HepG2 (cell line): ENCODE data around the gene MPC2. TPM values are rescaled to one million over a fixed set of nuclear protein-coding genes. Genes with fewer than 3 reads are reported as not detected.

ENCODE experiments used
- GABPB1 ChIP-seq: IDR thresholded peaks from 2 replicates; pipeline ENCODE4 v1.6.1; 2016; ENCODE audit warnings: mild to moderate bottlenecking, missing genetic modification reagents, moderate library complexity, missing compliant biosample characterization
- GATAD1 ChIP-seq: IDR thresholded peaks from 2 replicates; pipeline ENCODE4 v1.6.1; 2016; ENCODE audit warnings: missing genetic modification reagents, missing compliant biosample characterization
- KLF16 ChIP-seq, 2 experiments: sonication (generic) in 1 of 2; formaldehyde crosslinking in 1 of 2; IDR thresholded peaks; 2 replicates each; pipeline versions ENCODE4 v1.6.1 to v1.8.0; 2016 to 2023; ENCODE audit warnings: missing genetic modification reagents in 2 of 2, missing compliant biosample characterization in 1 of 2
- POLR2A ChIP-seq, 2 experiments: IDR thresholded peaks; 2 replicates each; pipeline ENCODE4 v1.6.1; 2011; ENCODE audit warnings: low read depth in 2 of 2, low read length in 2 of 2, mild to moderate bottlenecking in 1 of 2, moderate library complexity in 1 of 2; ENCODE audit not compliant: insufficient read depth in 1 of 2
- TAF1 ChIP-seq: sonication (generic); formaldehyde crosslinking; IDR thresholded peaks from 2 replicates; pipeline ENCODE4 v1.4.0; 2020; ENCODE audit warnings: missing genetic modification reagents
- ZNF17 ChIP-seq: sonication (generic); formaldehyde crosslinking; IDR thresholded peaks from 2 replicates; pipeline ENCODE4 v1.5.0; 2020; ENCODE audit warnings: mild to moderate bottlenecking, missing genetic modification reagents
- ZNF232 ChIP-seq: sonication (generic); formaldehyde crosslinking; IDR thresholded peaks from 2 replicates; pipeline ENCODE4 v1.4.0; 2020; ENCODE audit warnings: missing genetic modification reagents, borderline replicate concordance
- ZNF256 ChIP-seq: sonication (generic); formaldehyde crosslinking; conservative IDR thresholded peaks from 2 replicates; pipeline ENCODE4 v1.4.0; 2020; ENCODE audit warnings: missing genetic modification reagents
- ZNF274 ChIP-seq: sonication (generic); formaldehyde crosslinking; IDR thresholded peaks from 2 replicates; pipeline ENCODE4 v1.5.1; 2020; ENCODE audit warnings: mild to moderate bottlenecking, missing genetic modification reagents
- ZNF329 ChIP-seq: sonication (generic); formaldehyde crosslinking; IDR thresholded peaks from 2 replicates; pipeline ENCODE4 v1.9.0; 2021; ENCODE audit warnings: low read depth, mild to moderate bottlenecking, missing genetic modification reagents
- ZNF333 ChIP-seq: sonication (generic); formaldehyde crosslinking; IDR thresholded peaks from 2 replicates; pipeline ENCODE4 v1.4.0; 2020; ENCODE audit warnings: mild to moderate bottlenecking, missing genetic modification reagents, borderline replicate concordance
- ZNF33B ChIP-seq: sonication (generic); formaldehyde crosslinking; IDR thresholded peaks from 2 replicates; pipeline ENCODE4 v1.5.1; 2020; ENCODE audit warnings: mild to moderate bottlenecking, missing genetic modification reagents
- ZNF543 ChIP-seq: sonication (generic); formaldehyde crosslinking; IDR thresholded peaks from 2 replicates; pipeline ENCODE4 v1.4.0; 2020; ENCODE audit warnings: mild to moderate bottlenecking, missing genetic modification reagents
- ZNF557 ChIP-seq: sonication (generic); formaldehyde crosslinking; IDR thresholded peaks from 2 replicates; pipeline ENCODE4 v1.4.0; 2020; ENCODE audit warnings: missing genetic modification reagents
- ZNF558 ChIP-seq: sonication (generic); formaldehyde crosslinking; IDR thresholded peaks from 2 replicates; pipeline ENCODE4 v1.9.0; 2022; ENCODE audit warnings: mild to moderate bottlenecking, missing genetic modification reagents, borderline replicate concordance
- ZNF577 ChIP-seq: sonication (generic); formaldehyde crosslinking; IDR thresholded peaks from 2 replicates; pipeline ENCODE4 v1.4.0; 2020; ENCODE audit warnings: mild to moderate bottlenecking, low read depth, missing genetic modification reagents, borderline replicate concordance
- ZNF652 ChIP-seq: IDR thresholded peaks from 2 replicates; pipeline ENCODE4 v1.6.1; 2016; ENCODE audit warnings: low read depth, borderline replicate concordance
- ZNF841 ChIP-seq: sonication (generic); formaldehyde crosslinking; IDR thresholded peaks from 2 replicates; pipeline ENCODE4 v1.8.1; 2023; ENCODE audit warnings: missing genetic modification reagents, borderline replicate concordance
- polyA plus RNA-seq, 8 experiments: library from polyadenylated mRNA; depleted of rRNA in 3 of 8; stranded (reverse) in 7 of 8; unstranded in 1 of 8; fragments of >200 nt; fragmentation: Illumina TruSeq in 4 of 8; extraction: Trizol in 4 of 8; gene quantifications; 2 replicates each; pipeline versions ENCODE4 v1.2.1 to v1.2.3, GENCODE V29; 2011 to 2016; ENCODE audit warnings: low read depth in 4 of 8, missing spikeins in 1 of 8, mixed read lengths in 1 of 8; ENCODE audit not compliant: insufficient read depth in 1 of 8
- total RNA-seq, 5 experiments: library from RNA; depleted of rRNA; stranded (reverse); fragments of >200 nt; fragmentation: Illumina TruSeq; extraction: Trizol; gene quantifications; 2 replicates each; pipeline ENCODE4 v1.2.3, GENCODE V29; 2016; ENCODE audit warnings: low read depth in 1 of 5
- TF ChIP-seq, protein P1 (sequence below), 2 experiments: sonication (generic) in 1 of 2; formaldehyde crosslinking in 1 of 2; IDR thresholded peaks; 2 replicates each; pipeline versions ENCODE4 v1.4.0 to v1.6.1; 2018 to 2020; ENCODE audit warnings: missing genetic modification reagents in 2 of 2, borderline replicate concordance in 1 of 2, low read depth in 1 of 2, mild to moderate bottlenecking in 1 of 2, missing biosample characterization in 1 of 2
- TF ChIP-seq, protein P2 (sequence below): sonication (generic); formaldehyde crosslinking; IDR thresholded peaks from 2 replicates; pipeline ENCODE4 v1.4.0; 2020; ENCODE audit warnings: missing genetic modification reagents
- TF ChIP-seq, protein P3 (sequence below): sonication (generic); formaldehyde crosslinking; IDR thresholded peaks from 2 replicates; pipeline ENCODE4 v1.5.1; 2020; ENCODE audit warnings: mild to moderate bottlenecking, missing genetic modification reagents
- TF ChIP-seq, protein P4 (sequence below): IDR thresholded peaks from 2 replicates; pipeline ENCODE4 v1.6.1; 2016; ENCODE audit warnings: low read depth

MPC2 gene
- total and polyA plus RNA-seq, 2 of the 13 experiments (the other 11 are each of a cell fraction or from before 2014, with no cell fraction given), result 38.8 to 136 TPM

DNA sequence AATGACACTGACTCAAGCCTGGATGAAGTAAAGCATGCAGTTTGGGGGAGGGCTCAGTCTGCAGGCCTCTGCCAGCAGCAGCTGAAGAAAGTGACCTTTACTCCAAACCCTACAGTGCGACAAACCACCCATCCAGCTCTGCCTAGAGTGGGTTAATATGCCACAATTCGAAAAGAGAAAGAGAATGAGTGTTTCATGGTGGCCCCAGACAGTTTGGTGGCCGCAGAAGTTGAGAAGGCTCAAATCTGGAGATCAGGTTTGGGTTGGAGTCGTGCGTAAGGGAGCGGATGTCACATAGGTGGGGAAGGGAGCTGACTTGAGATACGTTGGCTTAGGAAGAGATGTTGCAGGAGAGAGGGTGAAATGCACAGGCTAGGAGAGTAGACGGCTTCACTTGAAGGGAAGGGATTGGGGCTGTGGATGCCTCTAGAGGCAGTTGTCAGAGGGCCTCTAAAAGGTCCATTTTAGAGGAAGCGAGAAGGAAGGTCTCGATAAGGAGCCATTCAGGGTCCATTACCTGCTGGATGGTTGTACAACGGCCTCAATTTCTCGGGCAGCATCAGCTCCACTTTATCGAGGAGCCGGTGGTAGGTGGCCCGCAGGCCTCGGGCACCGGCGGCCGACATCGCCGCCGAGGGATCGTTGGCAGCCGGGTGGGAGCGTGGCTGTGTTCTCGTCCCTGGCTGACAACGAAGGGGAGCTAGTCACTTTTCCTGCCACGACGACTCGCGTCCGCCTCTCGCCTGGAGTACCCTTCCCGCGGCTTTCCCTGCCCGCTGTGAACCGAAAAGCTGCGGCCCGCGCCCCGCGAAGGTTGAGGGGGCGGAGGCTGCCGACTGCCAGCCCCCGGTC, 1.4 kb downstream of the MPC2 start (continued):
- TF ChIP-seq, protein P1, sequence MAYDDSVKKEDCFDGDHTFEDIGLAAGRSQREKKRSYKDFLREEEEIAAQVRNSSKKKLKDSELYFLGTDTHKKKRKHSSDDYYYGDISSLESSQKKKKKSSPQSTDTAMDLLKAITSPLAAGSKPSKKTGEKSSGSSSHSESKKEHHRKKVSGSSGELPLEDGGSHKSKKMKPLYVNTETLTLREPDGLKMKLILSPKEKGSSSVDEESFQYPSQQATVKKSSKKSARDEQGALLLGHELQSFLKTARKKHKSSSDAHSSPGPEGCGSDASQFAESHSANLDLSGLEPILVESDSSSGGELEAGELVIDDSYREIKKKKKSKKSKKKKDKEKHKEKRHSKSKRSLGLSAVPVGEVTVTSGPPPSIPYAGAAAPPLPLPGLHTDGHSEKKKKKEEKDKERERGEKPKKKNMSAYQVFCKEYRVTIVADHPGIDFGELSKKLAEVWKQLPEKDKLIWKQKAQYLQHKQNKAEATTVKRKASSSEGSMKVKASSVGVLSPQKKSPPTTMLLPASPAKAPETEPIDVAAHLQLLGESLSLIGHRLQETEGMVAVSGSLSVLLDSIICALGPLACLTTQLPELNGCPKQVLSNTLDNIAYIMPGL (CRISPR knock-in tag; IDR thresholded peaks at IDR 0.05; ENCODE audit: borderline replicate concordance in 1 of 2, low read depth in 1 of 2), result peak in 1 of 2 experiments; percentile 62; a peak in 1 of 4 replicates
- peak; percentile 40; the same call in 1 of the 2 replicates for TF ChIP-seq ZNF33B (CRISPR knock-in tag)
- TF ChIP-seq KLF16 (CRISPR knock-in tag; IDR thresholded peaks at IDR 0.05), result no peak; a peak in 1 of 4 replicates
- peak; percentile 73 for TF ChIP-seq TAF1 (CRISPR knock-in tag)
- TF ChIP-seq, protein P2, sequence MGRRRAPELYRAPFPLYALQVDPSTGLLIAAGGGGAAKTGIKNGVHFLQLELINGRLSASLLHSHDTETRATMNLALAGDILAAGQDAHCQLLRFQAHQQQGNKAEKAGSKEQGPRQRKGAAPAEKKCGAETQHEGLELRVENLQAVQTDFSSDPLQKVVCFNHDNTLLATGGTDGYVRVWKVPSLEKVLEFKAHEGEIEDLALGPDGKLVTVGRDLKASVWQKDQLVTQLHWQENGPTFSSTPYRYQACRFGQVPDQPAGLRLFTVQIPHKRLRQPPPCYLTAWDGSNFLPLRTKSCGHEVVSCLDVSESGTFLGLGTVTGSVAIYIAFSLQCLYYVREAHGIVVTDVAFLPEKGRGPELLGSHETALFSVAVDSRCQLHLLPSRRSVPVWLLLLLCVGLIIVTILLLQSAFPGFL, result no peak
- TF ChIP-seq ZNF841 (CRISPR knock-in tag), result no peak
- TF ChIP-seq GABPB1 (CRISPR knock-in tag), result no peak
- peak; percentile 88 for TF ChIP-seq ZNF652 (CRISPR knock-in tag)
- TF ChIP-seq ZNF577 (CRISPR knock-in tag), result no peak
- TF ChIP-seq ZNF274, result no peak; the same call in 1 of the 2 replicates
- no peak; the same call in 1 of the 2 replicates for TF ChIP-seq ZNF256
- TF ChIP-seq, protein P3, sequence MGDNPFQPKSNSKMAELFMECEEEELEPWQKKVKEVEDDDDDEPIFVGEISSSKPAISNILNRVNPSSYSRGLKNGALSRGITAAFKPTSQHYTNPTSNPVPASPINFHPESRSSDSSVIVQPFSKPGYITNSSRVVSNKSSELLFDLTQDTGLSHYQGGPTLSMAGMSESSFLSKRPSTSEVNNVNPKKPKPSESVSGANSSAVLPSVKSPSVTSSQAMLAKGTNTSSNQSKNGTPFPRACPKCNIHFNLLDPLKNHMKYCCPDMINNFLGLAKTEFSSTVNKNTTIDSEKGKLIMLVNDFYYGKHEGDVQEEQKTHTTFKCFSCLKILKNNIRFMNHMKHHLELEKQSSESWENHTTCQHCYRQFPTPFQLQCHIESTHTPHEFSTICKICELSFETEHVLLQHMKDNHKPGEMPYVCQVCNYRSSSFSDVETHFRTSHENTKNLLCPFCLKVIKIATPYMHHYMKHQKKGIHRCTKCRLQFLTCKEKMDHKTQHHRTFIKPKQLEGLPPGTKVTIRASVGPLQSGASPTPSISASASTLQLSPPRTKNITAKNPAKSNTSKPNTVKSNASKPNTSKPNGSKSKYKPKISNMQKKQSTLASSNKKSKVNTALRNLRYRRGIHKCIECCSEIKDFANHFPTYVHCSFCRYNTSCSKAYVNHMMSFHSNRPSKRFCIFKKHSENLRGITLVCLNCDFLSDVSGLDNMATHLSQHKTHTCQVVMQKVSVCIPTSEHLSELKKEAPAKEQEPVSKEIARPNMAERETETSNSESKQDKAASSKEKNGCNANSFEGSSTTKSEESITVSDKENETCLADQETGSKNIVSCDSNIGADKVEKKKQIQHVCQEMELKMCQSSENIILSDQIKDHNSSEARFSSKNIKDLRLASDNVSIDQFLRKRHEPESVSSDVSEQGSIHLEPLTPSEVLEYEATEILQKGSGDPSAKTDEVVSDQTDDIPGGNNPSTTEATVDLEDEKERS (CRISPR knock-in tag), result peak; percentile 85; the same call in 1 of the 2 replicates
- TF ChIP-seq ZNF558 (CRISPR knock-in tag), result peak; percentile 3; the same call in 1 of the 2 replicates
- TF ChIP-seq ZNF17, result no peak
- peak; percentile 63; the same call in 1 of the 2 replicates for TF ChIP-seq ZNF232 (CRISPR knock-in tag)
- TF ChIP-seq, protein P4, sequence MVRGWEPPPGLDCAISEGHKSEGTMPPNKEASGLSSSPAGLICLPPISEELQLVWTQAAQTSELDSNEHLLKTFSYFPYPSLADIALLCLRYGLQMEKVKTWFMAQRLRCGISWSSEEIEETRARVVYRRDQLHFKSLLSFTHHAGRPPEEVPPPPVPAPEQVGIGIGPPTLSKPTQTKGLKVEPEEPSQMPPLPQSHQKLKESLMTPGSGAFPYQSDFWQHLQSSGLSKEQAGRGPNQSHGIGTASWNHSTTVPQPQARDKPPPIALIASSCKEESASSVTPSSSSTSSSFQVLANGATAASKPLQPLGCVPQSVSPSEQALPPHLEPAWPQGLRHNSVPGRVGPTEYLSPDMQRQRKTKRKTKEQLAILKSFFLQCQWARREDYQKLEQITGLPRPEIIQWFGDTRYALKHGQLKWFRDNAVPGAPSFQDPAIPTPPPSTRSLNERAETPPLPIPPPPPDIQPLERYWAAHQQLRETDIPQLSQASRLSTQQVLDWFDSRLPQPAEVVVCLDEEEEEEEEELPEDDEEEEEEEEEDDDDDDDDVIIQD, result no peak
- TF ChIP-seq GATAD1, result no peak
- peak; percentile 82 to 92 for TF ChIP-seq POLR2A (IDR thresholded peaks at IDR 0.05; ENCODE audit: insufficient read depth in 1 of 2, low read depth in 2 of 2, low read length in 2 of 2)
- peak; percentile 38; the same call in 1 of the 2 replicates for TF ChIP-seq ZNF329 (CRISPR knock-in tag)
- no peak; the same call in 1 of the 2 replicates for TF ChIP-seq ZNF543 (CRISPR knock-in tag)
- no peak for TF ChIP-seq ZNF557 (CRISPR knock-in tag)
- peak; percentile 83 for TF ChIP-seq ZNF333 (CRISPR knock-in tag)
